Measurements from ENCODE around the gene ZFYVE19.

DNA sequence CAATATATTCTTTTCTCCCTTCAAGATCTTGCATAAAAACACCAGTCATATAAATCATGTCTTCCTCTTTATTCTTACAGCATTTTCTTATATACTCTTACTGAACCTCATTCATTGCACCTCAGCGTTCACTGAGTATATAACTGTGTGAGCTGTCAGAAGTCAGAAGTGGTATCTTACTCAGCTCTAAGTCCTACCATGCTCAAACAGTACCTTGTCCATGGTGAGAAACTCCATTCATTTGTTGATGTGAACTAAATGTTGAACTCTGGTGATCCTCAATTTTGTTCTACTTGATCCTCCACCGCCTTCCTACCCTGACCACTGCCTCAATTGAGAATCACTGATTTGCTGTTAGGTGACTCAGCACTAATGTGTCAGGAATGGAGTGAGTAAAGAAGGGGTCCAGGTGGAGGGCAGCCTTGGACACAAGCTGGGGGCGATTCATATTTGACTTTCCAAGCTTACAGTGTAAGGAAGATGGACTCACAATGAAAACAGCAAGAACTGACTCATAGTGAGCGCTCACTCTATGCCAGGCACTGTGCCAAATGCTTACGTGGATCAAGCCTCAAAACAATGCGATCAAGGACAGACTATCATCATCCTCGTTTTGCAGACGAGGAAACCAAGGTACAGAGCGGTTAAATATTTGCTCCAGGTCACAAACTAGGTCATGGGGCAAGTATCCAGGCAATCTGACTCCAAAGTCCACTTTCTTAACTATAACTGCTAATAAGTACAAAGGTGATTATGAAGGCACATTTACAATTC, 13.5 kb upstream of the ZFYVE19 start:
- TF ChIP-seq, protein P1, sequence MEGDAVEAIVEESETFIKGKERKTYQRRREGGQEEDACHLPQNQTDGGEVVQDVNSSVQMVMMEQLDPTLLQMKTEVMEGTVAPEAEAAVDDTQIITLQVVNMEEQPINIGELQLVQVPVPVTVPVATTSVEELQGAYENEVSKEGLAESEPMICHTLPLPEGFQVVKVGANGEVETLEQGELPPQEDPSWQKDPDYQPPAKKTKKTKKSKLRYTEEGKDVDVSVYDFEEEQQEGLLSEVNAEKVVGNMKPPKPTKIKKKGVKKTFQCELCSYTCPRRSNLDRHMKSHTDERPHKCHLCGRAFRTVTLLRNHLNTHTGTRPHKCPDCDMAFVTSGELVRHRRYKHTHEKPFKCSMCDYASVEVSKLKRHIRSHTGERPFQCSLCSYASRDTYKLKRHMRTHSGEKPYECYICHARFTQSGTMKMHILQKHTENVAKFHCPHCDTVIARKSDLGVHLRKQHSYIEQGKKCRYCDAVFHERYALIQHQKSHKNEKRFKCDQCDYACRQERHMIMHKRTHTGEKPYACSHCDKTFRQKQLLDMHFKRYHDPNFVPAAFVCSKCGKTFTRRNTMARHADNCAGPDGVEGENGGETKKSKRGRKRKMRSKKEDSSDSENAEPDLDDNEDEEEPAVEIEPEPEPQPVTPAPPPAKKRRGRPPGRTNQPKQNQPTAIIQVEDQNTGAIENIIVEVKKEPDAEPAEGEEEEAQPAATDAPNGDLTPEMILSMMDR (IDR thresholded peaks at IDR 0.05): no peak
- no peak for TF ChIP-seq EP300 (IDR thresholded peaks at IDR 0.05)
